ENCODE data around the gene LPAR3.

Gene LPAR3

GRCh38 chr1:84861988-84862644, 30.9 kb downstream of the LPAR3 start:
- Histone ChIP-seq H3K9me3 (ENCODE audit: insufficient read depth, low read length) (no peaks in the 10 kb centered on the region), H3K4me3 (ENCODE audit: insufficient read depth, low read length, poor library complexity, severe bottlenecking) (no peak overlapping the region)
- TF ChIP-seq EZH2phosphoT487 (conservative IDR thresholded peaks at IDR 0.05; ENCODE audit: low read length) (no peak), CTCF (IDR thresholded peaks at IDR 0.05; ENCODE audit: insufficient read depth, low read length, poor library complexity, severe bottlenecking) (no peak)

GRCh38 chr1:84861516-84861915, 31.5 kb downstream of the LPAR3 start:
- Histone ChIP-seq H3K27ac (ENCODE audit: low read depth, low read length) (no peak overlapping the region), H3K9me3 (ENCODE audit: insufficient read depth, low read length) (no peaks in the 10 kb centered on the region), H3K9ac (ENCODE audit: low read length) (no peak overlapping the region), H3K27me3 (ENCODE audit: low read length) (no peaks in the 10 kb centered on the region), H3K4me2 (ENCODE audit: low read depth, low read length, poor library complexity, severe bottlenecking) (no peak overlapping the region), H3K79me2 (ENCODE audit: insufficient read depth, low read length) (no peaks in the 10 kb centered on the region), H3K36me3 (ENCODE audit: low read length) (no peaks in the 10 kb centered on the region), H3K9me2 (replicated peaks; ENCODE audit: insufficient read depth, low read length) (no peaks in the 10 kb centered on the region), H4K20me1 (ENCODE audit: low read depth, low read length) (no peaks in the 10 kb centered on the region), H3F3A (ENCODE audit: insufficient read depth) (no peaks in the 10 kb centered on the region), H2AFZ (ENCODE audit: low read depth, low read length, severe bottlenecking) (no peak overlapping the region), H3K4me3 (ENCODE audit: insufficient read depth, low read length, poor library complexity, severe bottlenecking) (no peak overlapping the region)
- TF ChIP-seq EZH2phosphoT487 (conservative IDR thresholded peaks at IDR 0.05; ENCODE audit: low read length): no peak
- no peak for TF ChIP-seq CTCF (IDR thresholded peaks at IDR 0.05; ENCODE audit: insufficient read depth, low read length, poor library complexity, severe bottlenecking)

More at GRCh38 chr1:84861988-84862644, 30.9 kb downstream of the LPAR3 start:
- Histone ChIP-seq H3K9ac (ENCODE audit: low read length) (no peak overlapping the region), H2AFZ (ENCODE audit: low read depth, low read length, severe bottlenecking) (no peak overlapping the region), H3K27me3 (ENCODE audit: low read length) (no peaks in the 10 kb centered on the region), H3K79me2 (ENCODE audit: insufficient read depth, low read length) (no peaks in the 10 kb centered on the region), H3F3A (ENCODE audit: insufficient read depth) (no peaks in the 10 kb centered on the region), H3K27ac (ENCODE audit: low read depth, low read length) (no peak overlapping the region), H3K36me3 (ENCODE audit: low read length) (no peaks in the 10 kb centered on the region), H3K9me2 (replicated peaks; ENCODE audit: insufficient read depth, low read length) (no peaks in the 10 kb centered on the region), H4K20me1 (ENCODE audit: low read depth, low read length) (no peaks in the 10 kb centered on the region), H3K4me2 (ENCODE audit: low read depth, low read length, poor library complexity, severe bottlenecking) (no peak overlapping the region)

GRCh38 chr1:84859866-84860265, 33.1 kb downstream of the LPAR3 start:
- Histone ChIP-seq H3K9me2 (replicated peaks; ENCODE audit: insufficient read depth, low read length) (no peaks in the 10 kb centered on the region), H3K9me3 (ENCODE audit: insufficient read depth, low read length) (no peaks in the 10 kb centered on the region), H4K20me1 (ENCODE audit: low read depth, low read length) (no peaks in the 10 kb centered on the region), H3K27me3 (ENCODE audit: low read length) (no peaks in the 10 kb centered on the region), H3K4me2 (ENCODE audit: low read depth, low read length, poor library complexity, severe bottlenecking) (no peak overlapping the region), H2AFZ (ENCODE audit: low read depth, low read length, severe bottlenecking) (no peak overlapping the region), H3K79me2 (ENCODE audit: insufficient read depth, low read length) (no peaks in the 10 kb centered on the region), H3K9ac (ENCODE audit: low read length) (no peak overlapping the region), H3K27ac (ENCODE audit: low read depth, low read length) (no peak overlapping the region), H3K36me3 (ENCODE audit: low read length) (no peaks in the 10 kb centered on the region), H3F3A (ENCODE audit: insufficient read depth) (no peaks in the 10 kb centered on the region), H3K4me3 (ENCODE audit: insufficient read depth, low read length, poor library complexity, severe bottlenecking) (no peak overlapping the region)
- no peak for TF ChIP-seq CTCF (IDR thresholded peaks at IDR 0.05; ENCODE audit: insufficient read depth, low read length, poor library complexity, severe bottlenecking)
- TF ChIP-seq EZH2phosphoT487 (conservative IDR thresholded peaks at IDR 0.05; ENCODE audit: low read length): no peak

Measured in SU-DHL-6 (cell line).